22Rv1 (cell line): ENCODE results near the gene SYNE2.

ENCODE experiments used
- ZFX ChIP-seq: fragments of 450-650 bp; IDR thresholded peaks from 2 replicates; pipeline ENCODE4 v1.6.1; 2017; ENCODE audit warnings: antibody characterized with exemption, borderline replicate concordance
- TF ChIP-seq, protein P1 (sequence below): fragments of 450-650 bp; IDR thresholded peaks from 2 replicates; pipeline ENCODE4 v1.5.1; 2017; ENCODE audit warnings: mild to moderate bottlenecking

DNA sequence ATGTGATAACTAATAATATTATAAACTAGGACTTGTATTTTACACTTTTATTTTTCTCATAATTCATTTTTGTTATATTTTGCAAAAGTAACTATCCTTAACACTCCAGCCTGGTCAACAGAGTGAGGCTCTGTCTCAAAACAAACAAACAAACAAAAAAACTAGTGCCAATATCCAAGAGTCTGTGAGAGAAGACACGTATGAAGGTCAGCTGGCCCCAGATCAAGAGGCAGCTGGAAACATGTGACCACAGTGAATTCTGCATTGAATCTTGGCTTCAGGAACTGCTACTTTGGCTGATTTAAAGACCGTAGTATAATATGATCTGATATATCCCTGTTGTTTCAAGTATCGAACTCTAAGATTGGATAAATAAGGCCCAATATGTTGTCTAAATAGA lies 394.4 kb downstream of the SYNE2 start:
- TF ChIP-seq, protein P1, sequence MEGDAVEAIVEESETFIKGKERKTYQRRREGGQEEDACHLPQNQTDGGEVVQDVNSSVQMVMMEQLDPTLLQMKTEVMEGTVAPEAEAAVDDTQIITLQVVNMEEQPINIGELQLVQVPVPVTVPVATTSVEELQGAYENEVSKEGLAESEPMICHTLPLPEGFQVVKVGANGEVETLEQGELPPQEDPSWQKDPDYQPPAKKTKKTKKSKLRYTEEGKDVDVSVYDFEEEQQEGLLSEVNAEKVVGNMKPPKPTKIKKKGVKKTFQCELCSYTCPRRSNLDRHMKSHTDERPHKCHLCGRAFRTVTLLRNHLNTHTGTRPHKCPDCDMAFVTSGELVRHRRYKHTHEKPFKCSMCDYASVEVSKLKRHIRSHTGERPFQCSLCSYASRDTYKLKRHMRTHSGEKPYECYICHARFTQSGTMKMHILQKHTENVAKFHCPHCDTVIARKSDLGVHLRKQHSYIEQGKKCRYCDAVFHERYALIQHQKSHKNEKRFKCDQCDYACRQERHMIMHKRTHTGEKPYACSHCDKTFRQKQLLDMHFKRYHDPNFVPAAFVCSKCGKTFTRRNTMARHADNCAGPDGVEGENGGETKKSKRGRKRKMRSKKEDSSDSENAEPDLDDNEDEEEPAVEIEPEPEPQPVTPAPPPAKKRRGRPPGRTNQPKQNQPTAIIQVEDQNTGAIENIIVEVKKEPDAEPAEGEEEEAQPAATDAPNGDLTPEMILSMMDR: no peak
- TF ChIP-seq ZFX: no peak
